HFF-Myc (cell line): ENCODE results near the gene IRF7.

ENCODE experiments used
- DNase-seq: peaks from one replicate; pipeline ENCODE4 v3.0.0-alpha.2; 2011; ENCODE audit warnings: low read depth; ENCODE audit errors: extremely low read depth
- H3K4me3 ChIP-seq: replicated peaks from 2 replicates; pipeline ENCODE4 v1.5.1; 2011; ENCODE audit warnings: low read depth, mild to moderate bottlenecking, control low read depth, low read length
- TF ChIP-seq, protein P1 (sequence below): IDR thresholded peaks from 2 replicates; pipeline ENCODE4 v1.5.1; 2012; ENCODE audit warnings: mild to moderate bottlenecking, low read depth, low read length, control low read depth; ENCODE audit errors: missing control alignments

IRF7 gene

DNA sequence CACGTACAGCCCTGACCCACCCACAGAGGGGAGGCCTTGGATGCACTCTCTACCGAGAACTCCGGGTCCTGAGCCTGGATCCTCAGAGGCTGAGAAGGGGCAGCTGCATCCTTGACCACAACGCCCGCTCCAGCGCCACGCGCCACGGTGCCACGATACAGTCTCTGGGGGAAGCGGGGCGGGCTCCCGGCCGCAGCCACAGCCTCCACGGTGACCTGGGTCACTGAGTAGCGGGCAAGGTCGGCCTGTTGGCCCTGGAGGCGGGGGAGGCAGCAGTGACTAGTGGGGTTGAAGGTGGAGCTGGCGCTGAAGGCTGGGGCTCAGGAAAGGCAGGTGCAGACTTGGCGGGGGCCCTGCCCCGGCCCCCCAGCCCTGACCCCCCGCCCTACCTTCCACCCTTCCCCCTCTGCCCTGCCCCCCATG lies 3.9 kb upstream of the IRF7 start:
- TF ChIP-seq, protein P1, sequence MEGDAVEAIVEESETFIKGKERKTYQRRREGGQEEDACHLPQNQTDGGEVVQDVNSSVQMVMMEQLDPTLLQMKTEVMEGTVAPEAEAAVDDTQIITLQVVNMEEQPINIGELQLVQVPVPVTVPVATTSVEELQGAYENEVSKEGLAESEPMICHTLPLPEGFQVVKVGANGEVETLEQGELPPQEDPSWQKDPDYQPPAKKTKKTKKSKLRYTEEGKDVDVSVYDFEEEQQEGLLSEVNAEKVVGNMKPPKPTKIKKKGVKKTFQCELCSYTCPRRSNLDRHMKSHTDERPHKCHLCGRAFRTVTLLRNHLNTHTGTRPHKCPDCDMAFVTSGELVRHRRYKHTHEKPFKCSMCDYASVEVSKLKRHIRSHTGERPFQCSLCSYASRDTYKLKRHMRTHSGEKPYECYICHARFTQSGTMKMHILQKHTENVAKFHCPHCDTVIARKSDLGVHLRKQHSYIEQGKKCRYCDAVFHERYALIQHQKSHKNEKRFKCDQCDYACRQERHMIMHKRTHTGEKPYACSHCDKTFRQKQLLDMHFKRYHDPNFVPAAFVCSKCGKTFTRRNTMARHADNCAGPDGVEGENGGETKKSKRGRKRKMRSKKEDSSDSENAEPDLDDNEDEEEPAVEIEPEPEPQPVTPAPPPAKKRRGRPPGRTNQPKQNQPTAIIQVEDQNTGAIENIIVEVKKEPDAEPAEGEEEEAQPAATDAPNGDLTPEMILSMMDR: no peak
- DNase-seq: no peak
- H3K4me3 ChIP-seq: no peak overlapping the region

DNA sequence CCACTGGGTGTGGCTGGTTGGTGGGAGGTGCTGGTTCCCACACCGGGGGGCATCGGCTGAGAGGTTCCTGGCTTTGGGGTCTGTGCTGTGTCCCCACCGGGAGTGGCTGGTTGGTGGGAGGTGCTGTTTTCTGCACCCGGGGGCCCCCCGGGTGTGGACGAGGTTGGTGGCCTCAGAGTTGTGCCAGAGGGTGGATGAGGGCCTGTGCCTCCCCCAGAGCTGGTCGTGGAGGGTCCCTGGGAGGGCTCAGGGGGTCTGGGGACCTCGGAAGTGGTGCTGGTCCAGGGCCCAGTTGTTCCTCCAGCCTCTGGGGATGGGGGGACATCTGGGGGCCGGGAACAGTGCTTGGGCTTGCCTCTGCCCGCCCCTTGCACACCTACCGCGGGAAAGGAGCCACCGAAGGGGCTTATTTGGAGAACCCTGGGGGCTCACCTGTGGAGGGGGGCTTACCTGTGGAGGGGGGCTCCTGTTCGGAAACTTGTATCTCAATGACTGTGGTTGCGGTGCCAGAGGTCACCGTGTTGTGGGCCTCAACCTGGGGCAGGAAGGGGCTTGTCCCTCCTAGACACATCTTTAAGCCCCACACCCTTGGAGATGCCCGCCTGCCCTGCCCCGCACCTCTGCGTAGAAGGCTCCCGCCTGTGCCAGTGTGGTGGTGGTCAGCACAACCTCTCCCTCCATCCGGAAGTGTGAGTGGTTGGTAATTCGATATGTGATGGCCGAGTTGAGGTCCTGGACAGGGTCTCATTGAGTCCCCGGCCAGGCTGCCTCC lies 3.3 kb upstream of the IRF7 start:
- DNase-seq: no peak
- TF ChIP-seq, protein P1: no peak
- no peak overlapping the region for H3K4me3 ChIP-seq

DNA sequence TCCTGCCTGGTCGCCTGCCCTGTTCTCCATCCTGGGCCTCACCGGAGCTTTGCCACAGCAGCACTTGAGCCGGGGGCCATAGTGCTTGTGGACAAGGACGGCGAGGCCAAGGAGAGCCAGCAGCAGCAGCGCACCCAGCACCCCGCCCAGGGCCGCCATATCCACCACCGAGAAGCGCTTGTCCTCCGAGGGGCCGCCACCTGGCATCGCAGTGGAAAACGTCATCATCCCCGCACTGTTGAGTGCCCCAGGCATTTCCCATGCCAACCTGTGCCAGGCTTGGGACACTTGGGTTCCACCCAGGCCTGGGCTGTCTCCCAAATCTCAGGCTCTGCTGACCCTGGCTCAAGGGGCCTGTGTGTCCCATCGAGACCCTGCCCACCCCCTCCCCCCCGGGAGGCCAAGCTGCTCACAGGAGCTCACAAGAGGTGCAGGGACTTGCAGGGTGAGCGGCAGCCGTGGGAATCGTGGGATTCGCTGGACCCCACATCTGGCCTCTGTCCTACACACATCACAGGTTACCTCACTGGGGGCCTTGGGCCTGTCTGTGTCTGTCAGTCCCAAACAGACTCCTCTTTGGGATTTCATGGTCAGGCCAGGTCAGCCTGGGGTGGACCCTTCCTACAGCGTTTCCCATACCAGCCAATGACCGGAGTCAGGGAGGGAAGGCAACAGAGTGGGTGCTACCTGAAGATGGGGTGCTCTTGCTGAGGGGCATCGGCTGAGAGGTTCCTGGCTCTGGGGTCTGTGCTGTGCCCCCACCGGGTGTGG lies 2.3 kb upstream of the IRF7 start:
- DNase-seq: no peak
- no peak overlapping the region for H3K4me3 ChIP-seq
- TF ChIP-seq, protein P1: no peak

DNA sequence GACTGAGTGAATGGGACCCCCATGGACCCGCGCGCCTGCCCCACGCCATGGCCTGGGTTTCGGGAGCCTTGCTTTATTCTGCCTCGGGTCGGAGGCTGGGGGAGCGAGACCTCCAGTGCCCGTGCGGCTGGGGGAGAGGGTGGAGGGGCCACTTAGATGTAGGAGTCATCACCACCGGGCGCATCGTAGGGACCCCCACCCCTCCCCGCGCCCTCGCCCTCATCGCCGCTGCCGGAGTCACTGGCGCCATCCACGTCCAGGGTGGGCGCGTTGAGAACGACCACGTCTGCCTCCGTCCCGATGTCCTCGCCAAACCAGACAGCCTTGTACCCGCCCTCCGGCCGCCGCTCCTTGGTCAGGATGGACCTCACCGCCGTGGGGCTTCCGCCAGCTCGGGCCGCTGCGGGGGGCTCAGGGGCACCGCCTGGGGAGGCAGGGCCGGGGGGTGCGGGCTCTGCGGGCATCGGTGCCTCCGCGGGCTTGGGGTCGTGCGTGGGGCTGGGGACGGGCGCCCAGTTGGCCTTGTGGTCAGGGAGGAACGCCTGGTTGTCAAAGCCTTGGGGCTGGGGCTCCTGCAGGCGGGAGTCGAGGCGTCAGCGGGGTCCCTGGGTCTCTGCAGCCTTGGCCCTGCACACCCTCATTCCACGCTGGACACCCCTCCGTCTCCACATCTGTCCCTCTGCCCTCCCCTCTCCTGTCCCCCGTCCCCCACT lies 1.6 kb upstream of the IRF7 start:
- TF ChIP-seq, protein P1: no peak
- no peak overlapping the region for H3K4me3 ChIP-seq
- DNase-seq: no peak

DNA sequence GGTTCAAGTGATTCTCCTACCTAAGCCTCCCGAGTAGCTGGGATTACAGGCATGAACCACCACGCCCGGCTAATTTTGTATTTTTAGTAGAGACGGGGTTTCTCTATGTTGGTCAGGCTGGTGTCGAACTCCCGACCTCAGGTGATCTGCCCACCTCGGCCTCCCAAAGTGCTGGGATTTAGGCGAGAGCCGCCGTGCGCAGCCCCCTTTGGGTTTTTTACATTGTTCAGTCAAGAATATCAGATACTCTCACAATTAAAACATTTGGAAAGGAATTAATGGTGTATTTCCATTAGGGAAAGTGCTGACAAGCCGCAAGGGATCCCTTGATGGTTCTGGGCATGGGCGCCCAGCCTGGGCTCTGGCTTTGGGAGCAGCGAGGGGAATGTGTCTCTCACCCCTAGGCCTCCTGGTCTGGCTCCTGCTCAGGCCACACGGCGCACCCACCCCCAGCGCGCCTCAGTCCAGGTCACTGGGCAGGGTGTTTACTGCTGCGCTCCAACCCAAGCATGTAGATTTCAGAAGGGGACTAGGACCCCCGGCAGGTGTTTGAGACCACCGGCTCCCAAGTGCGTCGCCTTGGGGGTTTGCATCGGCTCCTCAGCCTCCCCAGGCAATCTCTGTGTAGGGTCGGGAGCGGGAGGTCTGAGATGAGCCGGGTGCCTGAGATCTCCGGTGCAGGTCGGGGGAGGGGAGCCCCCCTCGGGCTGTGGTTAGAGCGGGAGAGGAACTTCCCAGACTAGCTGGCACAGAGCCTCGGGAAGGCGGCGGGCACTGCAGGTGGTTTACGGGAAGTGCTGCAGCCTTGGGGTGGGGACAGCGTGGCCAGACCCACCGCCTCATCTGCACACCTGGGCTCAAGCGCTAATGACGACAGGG lies 809 bp upstream of the IRF7 start:
- H3K4me3 ChIP-seq: no peak overlapping the region
- TF ChIP-seq, protein P1: no peak

More for the DNA sequence above, 809 bp upstream of the IRF7 start:
- DNase-seq: no peak
